K562 treated with DMSO at 1 percent for 24 hours (cell line): Measurements from ENCODE around the gene MAT1A. TPM values are rescaled to one million over a fixed set of nuclear protein-coding genes. Genes with fewer than 3 reads are reported as not detected.

Experiments
- total RNA-seq: library from RNA; unstranded; fragments of 300-600 nt; gene quantifications from 2 replicates; pipeline ENCODE4 v1.2.3, GENCODE V29; 2022; ENCODE audit warnings: low read depth; ENCODE audit not compliant: insufficient read depth

Gene MAT1A
- 3.1 and 3.8 TPM in 2 replicates for total RNA-seq

DNA sequence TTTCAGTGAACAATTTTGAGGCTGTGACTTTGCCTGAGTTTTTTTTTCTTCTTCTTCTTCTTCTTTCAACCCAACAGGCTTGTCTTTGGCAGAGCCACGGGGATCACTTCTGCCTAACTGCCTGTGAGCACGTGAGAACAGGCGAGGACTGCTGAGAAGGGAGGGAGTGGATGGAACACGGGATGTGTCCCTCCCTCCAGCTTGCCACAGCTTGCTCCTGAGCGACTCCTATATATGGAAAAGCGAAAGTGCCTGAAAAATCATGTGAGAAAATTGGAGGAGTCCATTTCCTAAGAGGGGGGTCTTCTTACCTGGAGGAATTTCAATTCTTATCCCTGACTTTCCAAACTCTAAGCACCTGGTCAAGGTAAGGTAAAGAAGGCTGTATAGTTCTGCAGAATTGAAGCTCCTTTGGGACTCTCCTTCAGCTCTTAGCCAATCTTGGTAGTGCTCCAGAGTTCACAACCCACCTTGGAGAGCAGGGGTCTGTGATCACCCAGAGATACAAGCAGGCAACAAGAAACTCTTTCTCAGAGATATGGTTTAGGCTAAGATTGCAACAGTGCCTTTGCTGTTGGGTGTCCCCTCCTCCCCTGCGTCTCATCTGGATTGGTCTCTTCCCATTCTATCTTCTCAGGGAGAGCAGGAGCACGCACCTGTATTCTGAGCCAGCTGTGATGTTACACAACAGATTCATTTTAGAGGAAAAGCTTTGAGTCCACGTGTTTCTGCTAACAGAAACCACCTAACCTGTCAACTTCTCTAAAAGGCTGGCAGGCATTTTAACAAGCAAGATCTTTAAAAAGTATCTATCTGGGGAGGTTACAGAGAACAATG is at the start of gene MAT1A:
TSS of gene MAT1A (minus strand) at position 208 of the 837 bp plus-strand sequence. CDS start 235 bp downstream, outside the sequence.

Other genes with a start within 250 kb of the MAT1A start
- 2.1 and 6.5 TPM in 2 replicates for gene TMEM254, start 211.0 kb downstream of the MAT1A start, total RNA-seq
- not detected in 2 replicates for gene PLAC9, start 156.9 kb downstream of the MAT1A start, total RNA-seq
- gene ANXA11, start 84.1 kb downstream of the MAT1A start, total RNA-seq, result 188 and 189 TPM in 2 replicates
- not detected in 2 replicates for gene DYDC1, start 67.1 kb upstream of the MAT1A start, total RNA-seq
- 3.1 and 3.4 TPM in 2 replicates for gene DYDC2, start 67.1 kb upstream of the MAT1A start, total RNA-seq
- 0.94 and 1.3 TPM in 2 replicates for gene PRXL2A, start 118.9 kb upstream of the MAT1A start, total RNA-seq
- 69.7 and 71.3 TPM in 2 replicates for gene TSPAN14, start 164.7 kb upstream of the MAT1A start, total RNA-seq
- 0.09 TPM in 1 of 2 replicates, not detected in the other for gene SH2D4B, start 248.2 kb upstream of the MAT1A start, total RNA-seq